ENCODE results near the gene TP53BP1.
A peak's percentile ranks its signal among the peaks of the same experiment; 100 is the strongest.

TP53BP1 gene

DNA sequence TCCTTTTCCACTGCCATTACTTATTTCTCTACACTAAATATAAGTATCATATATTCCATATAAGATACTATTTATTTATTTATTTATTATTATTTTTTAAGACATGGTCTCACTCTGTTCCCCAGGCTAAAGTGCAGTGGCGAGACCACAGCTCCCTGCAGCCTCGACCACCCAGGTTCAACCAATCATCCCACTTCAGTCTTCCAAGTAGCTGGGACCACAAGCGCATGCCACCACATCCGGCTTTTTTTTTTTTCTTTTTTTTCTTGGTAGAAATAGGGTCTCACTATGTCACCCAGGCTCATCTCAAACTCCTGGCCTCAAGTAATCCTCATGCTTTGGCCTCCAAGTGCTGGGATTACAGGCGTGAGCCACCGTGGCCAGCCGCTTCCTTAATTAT, 56.6 kb downstream of the TP53BP1 start:
- DNase-seq: no peak
- no peak for TF ChIP-seq GATA1 (IDR thresholded peaks at IDR 0.05; ENCODE audit: low read depth, low read length)
- no peak for TF ChIP-seq POLR2A (IDR thresholded peaks at IDR 0.05; ENCODE audit: low read length)

DNA sequence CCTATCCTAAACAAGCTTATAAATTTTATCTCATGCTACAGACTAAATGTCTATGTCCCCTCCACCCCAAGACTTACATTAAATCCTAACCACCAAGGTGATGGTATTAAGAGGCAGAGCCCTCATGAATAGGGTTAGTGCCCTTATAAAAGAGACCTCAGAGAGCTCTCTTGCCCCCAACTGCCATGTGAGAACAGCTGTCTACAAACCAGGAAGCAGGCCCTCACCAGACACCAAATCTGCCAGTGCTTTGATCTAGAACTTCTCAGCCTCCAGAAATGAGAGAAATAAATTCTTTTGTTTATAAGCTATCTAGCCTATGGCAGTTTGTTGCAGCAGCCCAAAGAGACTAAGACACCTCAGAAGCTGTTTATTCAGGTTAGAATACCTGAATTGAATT, 58.5 kb downstream of the TP53BP1 start:
- no peak for DNase-seq
- TF ChIP-seq GATA1 (IDR thresholded peaks at IDR 0.05; ENCODE audit: low read depth, low read length): no peak
- no peak for TF ChIP-seq POLR2A (IDR thresholded peaks at IDR 0.05; ENCODE audit: low read length)

DNA sequence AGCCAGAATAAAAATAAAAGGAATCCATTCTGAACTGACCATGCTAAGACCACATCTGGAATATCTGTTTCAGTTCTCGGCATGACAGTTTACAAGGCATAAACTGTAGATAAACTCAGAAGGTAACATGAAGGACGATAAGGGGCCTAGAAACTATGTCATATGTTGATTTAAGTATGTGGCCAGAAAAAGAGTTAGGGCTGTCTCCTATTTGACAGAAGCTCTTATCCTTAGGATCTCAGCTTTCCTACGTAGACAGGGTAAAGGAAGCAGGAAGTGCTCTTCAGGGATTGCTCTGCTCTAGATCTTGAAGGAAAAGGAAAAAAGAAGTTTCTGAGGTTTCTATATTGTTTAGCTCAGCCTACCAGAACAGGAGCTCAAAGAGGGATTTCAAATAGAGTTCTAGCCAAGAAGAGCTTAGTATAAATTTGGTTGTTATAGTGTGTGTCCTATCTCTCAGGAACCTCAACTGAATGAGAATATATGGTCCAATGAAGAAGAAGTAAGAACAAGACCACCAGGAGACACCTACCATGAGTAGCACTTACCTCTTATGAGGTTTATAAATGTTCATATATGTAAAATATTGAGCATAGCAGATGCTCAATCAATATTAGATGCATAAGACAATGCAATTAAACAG, 59.2 kb downstream of the TP53BP1 start:
- TF ChIP-seq GATA1 (IDR thresholded peaks at IDR 0.05; ENCODE audit: low read depth, low read length): no peak
- TF ChIP-seq POLR2A (IDR thresholded peaks at IDR 0.05; ENCODE audit: low read length): no peak
- DNase-seq: no peak

- DNase-seq: no peak
Observed at GRCh38 chr15:43433165-43433564, 59.8 kb downstream of the TP53BP1 start.

GRCh38 chr15:43429687-43430086, 63.3 kb downstream of the TP53BP1 start:
- TF ChIP-seq GATA1 (IDR thresholded peaks at IDR 0.05; ENCODE audit: low read depth, low read length) (no peak), POLR2A (IDR thresholded peaks at IDR 0.05; ENCODE audit: low read length) (no peak)

More at GRCh38 chr15:43433165-43433564, 59.8 kb downstream of the TP53BP1 start:
- TF ChIP-seq POLR2A (IDR thresholded peaks at IDR 0.05; ENCODE audit: low read length) (no peak), GATA1 (IDR thresholded peaks at IDR 0.05; ENCODE audit: low read depth, low read length) (no peak)

GRCh38 chr15:43423793-43424192, 69.2 kb downstream of the TP53BP1 start:
- TF ChIP-seq GATA1 (IDR thresholded peaks at IDR 0.05; ENCODE audit: low read depth, low read length) (no peak), POLR2A (IDR thresholded peaks at IDR 0.05; ENCODE audit: low read length) (no peak)
- DNase-seq: no peak

More at GRCh38 chr15:43429687-43430086, 63.3 kb downstream of the TP53BP1 start:
- DNase-seq: no peak

DNA sequence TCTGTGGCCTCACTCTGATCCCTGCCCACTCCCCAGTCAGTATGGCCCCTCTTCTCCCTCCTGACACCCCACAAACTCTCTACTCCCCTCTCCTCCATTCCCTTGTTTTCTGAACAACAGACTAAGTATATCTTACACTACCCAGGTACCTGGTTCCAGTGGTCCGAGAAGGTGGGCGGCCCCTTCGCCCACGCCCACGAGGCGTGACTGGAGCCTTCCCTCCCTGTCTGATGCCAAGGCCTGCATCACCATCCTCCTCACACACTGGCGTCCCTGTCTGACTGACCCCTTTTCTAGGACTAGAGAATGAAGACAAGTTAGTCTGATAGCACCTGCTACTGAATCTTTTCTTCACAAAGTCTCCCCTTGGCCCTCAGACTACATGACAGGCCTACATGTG, 72.1 kb downstream of the TP53BP1 start:
- TF ChIP-seq POLR2A (IDR thresholded peaks at IDR 0.05; ENCODE audit: low read length) (no peak), GATA1 (IDR thresholded peaks at IDR 0.05; ENCODE audit: low read depth, low read length) (no peak)
- DNase-seq: no peak

- no peak for DNase-seq
- TF ChIP-seq POLR2A (IDR thresholded peaks at IDR 0.05; ENCODE audit: low read length) (no peak), GATA1 (IDR thresholded peaks at IDR 0.05; ENCODE audit: low read depth, low read length) (no peak)
Observed at GRCh38 chr15:43420435-43420834, 72.5 kb downstream of the TP53BP1 start.

- TF ChIP-seq POLR2A (IDR thresholded peaks at IDR 0.05; ENCODE audit: low read length) (no peak), GATA1 (IDR thresholded peaks at IDR 0.05; ENCODE audit: low read depth, low read length) (no peak)
- no peak for DNase-seq
Observed at GRCh38 chr15:43414196-43414595, 78.8 kb downstream of the TP53BP1 start.

- TF ChIP-seq GATA1 (IDR thresholded peaks at IDR 0.05; ENCODE audit: low read depth, low read length): no peak
- TF ChIP-seq POLR2A (IDR thresholded peaks at IDR 0.05; ENCODE audit: low read length): no peak
- DNase-seq: no peak
Observed at GRCh38 chr15:43412096-43412495, 80.9 kb downstream of the TP53BP1 start.

GRCh38 chr15:43410572-43411214, 82.3 kb downstream of the TP53BP1 start:
- DNase-seq: peak; percentile 82 to 85
- no peak for TF ChIP-seq POLR2A (IDR thresholded peaks at IDR 0.05; ENCODE audit: low read length)
- no peak for TF ChIP-seq GATA1 (IDR thresholded peaks at IDR 0.05; ENCODE audit: low read depth, low read length)

DNA sequence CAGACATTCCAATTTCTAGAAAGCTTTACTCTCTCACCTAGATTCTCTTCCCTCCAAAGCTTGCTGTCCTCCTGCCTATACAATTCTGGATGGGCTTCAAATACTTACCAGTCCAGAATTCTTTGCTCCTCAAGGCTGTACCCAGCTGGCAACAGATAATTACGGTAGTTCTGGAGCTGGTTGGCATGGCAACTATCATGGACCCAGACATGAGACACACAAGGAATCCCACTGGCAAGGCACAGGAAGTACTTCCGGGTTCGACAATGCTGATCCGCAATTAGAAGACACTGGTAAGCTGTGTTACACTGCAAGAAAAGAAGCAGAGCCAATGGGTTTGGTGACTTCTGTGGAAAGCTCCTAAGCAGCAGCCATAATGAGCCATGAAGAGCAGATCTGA, 84.2 kb downstream of the TP53BP1 start:
- peak; percentile 40 to 54 for DNase-seq
- TF ChIP-seq GATA1 (IDR thresholded peaks at IDR 0.05; ENCODE audit: low read depth, low read length) (no peak), POLR2A (IDR thresholded peaks at IDR 0.05; ENCODE audit: low read length) (peak; percentile 5)

- no peak for TF ChIP-seq GATA1 (IDR thresholded peaks at IDR 0.05; ENCODE audit: low read depth, low read length)
- TF ChIP-seq POLR2A (IDR thresholded peaks at IDR 0.05; ENCODE audit: low read length): no peak
- DNase-seq: no peak
Observed at GRCh38 chr15:43406808-43407207, 86.1 kb downstream of the TP53BP1 start.

DNA sequence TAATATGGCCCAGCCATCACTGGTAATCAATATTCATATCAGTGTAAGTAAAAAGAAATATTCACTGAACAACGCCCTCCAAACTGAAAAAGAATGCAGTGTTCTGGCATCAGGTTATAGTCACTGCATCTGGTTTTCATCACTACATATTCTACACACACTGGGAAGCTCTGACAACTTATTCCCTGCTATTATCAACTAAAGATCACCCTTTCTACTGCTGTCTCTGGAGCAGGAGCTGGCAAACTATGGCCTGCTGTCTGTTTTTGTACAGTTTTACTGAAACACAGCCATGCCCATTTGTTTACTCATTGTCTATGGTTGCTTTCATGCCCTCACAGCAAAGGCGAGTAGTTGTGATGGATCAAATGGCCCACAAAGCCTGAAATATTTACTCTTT, 86.8 kb downstream of the TP53BP1 start:
- DNase-seq: no peak

DNA sequence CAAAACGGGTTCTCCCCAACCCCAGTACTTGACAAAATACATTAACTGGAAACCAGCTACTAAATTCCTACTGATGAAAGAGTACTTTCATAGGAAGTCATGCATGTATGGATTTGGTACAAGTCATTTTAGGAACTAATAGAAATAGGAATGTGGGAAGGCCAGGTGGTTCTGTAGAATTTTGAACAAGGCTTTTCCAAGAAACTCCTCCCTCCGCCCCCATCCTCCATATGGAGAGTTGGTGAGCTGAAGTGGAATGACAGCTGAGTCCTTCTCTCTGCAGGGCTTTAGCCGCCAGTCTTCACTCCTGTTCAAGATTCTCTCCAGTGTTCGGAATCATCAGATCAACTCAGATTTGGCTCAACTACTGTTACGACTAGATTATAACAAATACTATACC, 88.8 kb downstream of the TP53BP1 start:
- no peak for DNase-seq
- TF ChIP-seq GATA1 (IDR thresholded peaks at IDR 0.05; ENCODE audit: low read depth, low read length): no peak
- TF ChIP-seq POLR2A (IDR thresholded peaks at IDR 0.05; ENCODE audit: low read length): no peak

More for the DNA sequence above, 86.8 kb downstream of the TP53BP1 start:
- no peak for TF ChIP-seq GATA1 (IDR thresholded peaks at IDR 0.05; ENCODE audit: low read depth, low read length)
- TF ChIP-seq POLR2A (IDR thresholded peaks at IDR 0.05; ENCODE audit: low read length): no peak

Data from erythroblast (primary cell).